ENCODE measurements around the gene KLRC3. TPM values are rescaled to one million over a fixed set of nuclear protein-coding genes. Genes with fewer than 3 reads are reported as not detected.
A peak's percentile ranks its signal among the peaks of the same experiment; 100 is the strongest.
"Not testable (repeated sequence)": the region's sequence is repeated elsewhere in the genome, so short reads cannot be mapped to it uniquely, and the experiment has no call there.

Gene KLRC3
- total RNA-seq, 3 donors from 2014 or later (not counting 1 experiment from before 2014, with no cell fraction given) = 10.7 to 69.1 (median 49.8) TPM

GRCh38 chr12:10372559-10372958 lies 47.8 kb downstream of the KLRC3 start:
- Histone ChIP-seq H3K4me1 (ENCODE audit: control insufficient read depth, insufficient read depth, low read length) (peaks cover 49% of the 10 kb centered on the region), H3K27me3 (ENCODE audit: control insufficient read depth, insufficient read depth, low read length) (no peaks in the 10 kb centered on the region), H3K36me3 (ENCODE audit: control insufficient read depth, insufficient read depth, low read length) (peaks cover 83% of the 10 kb centered on the region), H3K4me3 (ENCODE audit: low read length) (no peak overlapping the region), H3K9me3 (ENCODE audit: control insufficient read depth, insufficient read depth, low read length) (no peaks in the 10 kb centered on the region), H3K27ac (ENCODE audit: low read length) (peak overlapping the region; percentile 35)
- Mint-ChIP-seq H3K27ac (peak overlapping the region in 1 of 2 donors; percentile 85), H3K27me3 (ENCODE audit: low read depth in 2 of 2) (no peaks in the 10 kb centered on the region), H3K36me3 (peaks cover 55% of the 10 kb centered on the region), H3K9me3 (peaks cover 0 to 2% of the 10 kb centered on the region in 2 donors), H3K4me1 (peaks cover 58 to 76% of the 10 kb centered on the region in 2 donors), H3K4me3 (peak overlapping the region; percentile 41)
- ATAC-seq (peak; percentile 60 to 84 (median 82)), DNase-seq (peak in 1 of 2 donors; percentile 35)
- WGBS (ENCODE audit: insufficient coverage) = 24% methylated on average over 1 of the region's 1 CpG
- TF ChIP-seq CTCF (IDR thresholded peaks at IDR 0.05) = no peak
- intact Hi-C loops (cut with micrococcal nuclease) = loop anchor here (5.0 kb wide), 1 partner anchor 35 kb away; the partner anchor contains the start of gene KLRC4

- Mint-ChIP-seq H3K4me3 (peak overlapping the region; percentile 73), H3K4me1 (peaks cover 58 to 78% of the 10 kb centered on the region in 2 donors), H3K27ac (peak overlapping the region in 1 of 2 donors; percentile 85), H3K36me3 (peaks cover 58% of the 10 kb centered on the region)
- H3K27me3 ChIP-seq (ENCODE audit: control insufficient read depth, insufficient read depth, low read length); DNase-seq; H3K9me3 ChIP-seq (ENCODE audit: control insufficient read depth, insufficient read depth, low read length); ATAC-seq; H3K27me3 Mint-ChIP-seq (ENCODE audit: low read depth in 2 of 2); H3K9me3 Mint-ChIP-seq; H3K4me3 ChIP-seq (ENCODE audit: low read length): not testable (repeated sequence)
- H3K27ac ChIP-seq (ENCODE audit: low read length) = peak overlapping the region; percentile 35
- peaks cover 83% of the 10 kb centered on the region for H3K36me3 ChIP-seq (ENCODE audit: control insufficient read depth, insufficient read depth, low read length)
- WGBS (ENCODE audit: insufficient coverage) = 51% methylated on average over 6 of the region's 6 CpGs
- intact Hi-C loops (cut with micrococcal nuclease) = loop anchor here (5.0 kb wide), 1 partner anchor 35 kb away; the partner anchor contains the start of gene KLRC4
- H3K4me1 ChIP-seq (ENCODE audit: control insufficient read depth, insufficient read depth, low read length) = peaks cover 52% of the 10 kb centered on the region
Observed at GRCh38 chr12:10371893-10372535, 48.4 kb downstream of the KLRC3 start.

- Mint-ChIP-seq H3K36me3 (peaks cover 50% of the 10 kb centered on the region), H3K4me1 (peaks cover 47 to 67% of the 10 kb centered on the region in 2 donors), H3K27ac (peak overlapping the region in 1 of 2 donors; percentile 85), H3K27me3 (ENCODE audit: low read depth in 2 of 2) (no peaks in the 10 kb centered on the region), H3K4me3 (peak overlapping the region; percentile 49), H3K9me3 (peaks cover 0 to 2% of the 10 kb centered on the region in 2 donors)
- no peak overlapping the region for H3K4me3 ChIP-seq (ENCODE audit: low read length)
- H3K27me3 ChIP-seq (ENCODE audit: control insufficient read depth, insufficient read depth, low read length) = no peaks in the 10 kb centered on the region
- peak overlapping the region; percentile 49 for H3K27ac ChIP-seq (ENCODE audit: low read length)
- intact Hi-C loops (cut with micrococcal nuclease) = loop anchor here (5.0 kb wide), 4 partner anchors 38 to 383 kb away; partner anchors contain the start of genes KLRC4 and KLRD1
- DNase-seq (peak in 1 of 2 donors; percentile 58), ATAC-seq (peak in 1 of 3 donors; percentile 6)
- no peak for TF ChIP-seq CTCF (IDR thresholded peaks at IDR 0.05)
- WGBS (ENCODE audit: insufficient coverage) = 54% methylated on average over 8 of the region's 8 CpGs
- H3K4me1 ChIP-seq (ENCODE audit: control insufficient read depth, insufficient read depth, low read length) = peaks cover 64% of the 10 kb centered on the region
- H3K9me3 ChIP-seq (ENCODE audit: control insufficient read depth, insufficient read depth, low read length) = no peaks in the 10 kb centered on the region
- H3K36me3 ChIP-seq (ENCODE audit: control insufficient read depth, insufficient read depth, low read length) = peaks cover 65% of the 10 kb centered on the region
Observed at GRCh38 chr12:10369557-10370415, 50.6 kb downstream of the KLRC3 start.
